GM08714 (cell line): ENCODE measurements around the gene PERP.

Experiments
- H3K4me3 ChIP-seq: fragments of 200-500 bp; sonication (Bioruptor generic); 2 replicates; pipeline ENCODE4 v1.5.1; 2014; ENCODE audit warnings: mild to moderate bottlenecking, low read length, inconsistent platforms
- ZNF274 ChIP-seq: IDR thresholded peaks from 2 replicates; pipeline ENCODE4 v1.6.1; 2012; ENCODE audit warnings: mild to moderate bottlenecking, low read depth, low read length

The PERP gene

GRCh38 chr6:138110229-138110628 is 3.0 kb upstream of the PERP start:
- H3K4me3 ChIP-seq: no peak overlapping the region
- TF ChIP-seq ZNF274: no peak

DNA sequence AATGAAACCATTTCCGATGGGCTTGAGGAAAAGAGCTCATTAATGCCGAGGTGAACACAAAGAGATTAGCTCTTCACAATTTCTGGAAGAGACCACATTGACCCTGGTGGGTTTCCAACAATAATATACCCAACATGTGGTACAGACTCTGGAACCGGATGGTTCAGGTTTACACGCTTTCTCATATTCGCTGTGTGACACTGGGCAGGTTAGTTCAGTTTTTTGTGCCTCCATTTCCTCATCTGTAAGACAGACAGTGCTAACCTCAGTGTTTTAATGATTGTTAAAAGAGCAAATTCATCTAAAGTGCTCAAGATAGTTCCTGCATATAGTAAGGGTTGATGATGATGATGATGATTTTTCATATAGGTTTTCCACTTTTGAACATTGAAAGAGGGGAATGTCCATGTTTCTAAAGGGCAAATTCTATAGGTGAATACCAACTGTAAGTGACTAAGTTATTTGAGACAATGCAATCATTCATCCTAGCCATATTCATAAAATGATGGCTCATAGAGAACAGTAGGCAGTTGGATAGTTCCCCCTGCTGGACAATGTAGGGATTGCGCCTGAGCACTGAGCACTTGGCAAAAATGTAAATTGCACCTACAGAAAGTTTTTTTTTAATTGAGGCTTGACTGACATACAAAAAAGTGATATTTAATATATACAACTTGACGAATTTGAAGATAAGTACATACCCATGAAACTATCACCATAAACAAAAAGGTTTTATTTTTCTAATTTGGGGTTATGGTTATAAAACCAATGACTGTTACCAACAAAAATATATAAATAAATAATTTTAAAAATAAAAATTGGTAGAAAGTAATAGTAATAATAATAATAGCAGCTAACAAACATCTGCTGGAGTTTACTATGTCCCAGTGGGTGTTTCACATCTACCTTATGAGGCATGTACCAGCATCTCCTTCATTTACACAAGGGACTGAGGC is 2.1 kb upstream of the PERP start:
- H3K4me3 ChIP-seq: no peak overlapping the region
- no peak for TF ChIP-seq ZNF274

- H3K4me3 ChIP-seq: peak overlapping the region; percentile 49; the same call in 1 of the 2 replicates
- no peak for TF ChIP-seq ZNF274
These were observed 753 bp upstream of the PERP start for GRCh38 chr6:138107752-138108592.

DNA sequence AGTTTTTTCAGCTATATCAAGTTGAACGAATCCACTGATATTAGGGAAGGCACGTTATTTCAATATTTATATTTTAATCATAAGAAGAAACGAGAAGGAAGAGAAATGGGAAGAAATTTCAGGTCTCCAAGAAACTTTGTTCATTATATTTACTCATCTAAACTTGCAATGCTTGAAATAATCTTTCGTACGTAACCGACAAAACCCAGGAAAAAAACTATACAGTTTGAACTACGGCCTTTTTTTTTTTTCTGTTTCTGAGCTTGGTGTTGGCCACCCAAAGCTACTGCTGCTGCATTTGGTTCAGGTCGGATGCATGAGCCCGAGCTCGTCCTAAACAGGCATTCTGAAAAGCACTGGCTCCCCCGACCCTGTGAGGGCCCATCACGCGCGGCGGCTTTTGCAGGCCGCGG is 548 bp downstream of the PERP start:
- no peak for TF ChIP-seq ZNF274
- H3K4me3 ChIP-seq: peak overlapping the region; percentile 49

- TF ChIP-seq ZNF274: no peak
These were observed 1.1 kb downstream of the PERP start for GRCh38 chr6:138105880-138106664.

DNA sequence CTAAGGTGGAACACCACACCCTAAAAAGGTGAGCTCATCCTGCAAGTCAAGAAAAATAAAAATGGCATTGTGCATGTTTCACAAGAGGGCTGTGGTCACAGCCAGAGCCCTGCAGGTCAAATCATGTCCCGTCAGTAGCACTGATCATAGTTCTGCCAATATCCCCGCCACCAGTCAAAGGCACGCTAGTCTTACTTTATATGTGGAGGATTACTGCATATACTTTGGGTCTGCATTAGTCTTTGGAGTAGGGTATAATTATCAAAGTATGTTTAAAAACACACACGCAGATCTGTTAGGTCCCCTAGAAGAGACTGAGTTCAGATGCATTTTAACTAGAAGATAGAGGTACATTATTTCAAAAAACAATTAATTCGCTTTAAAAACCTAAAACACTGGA is 1.8 kb downstream of the PERP start:
- peak overlapping the region; percentile 49; the same call in 1 of the 2 replicates for H3K4me3 ChIP-seq
- TF ChIP-seq ZNF274: no peak

More at GRCh38 chr6:138105880-138106664, 1.1 kb downstream of the PERP start:
- H3K4me3 ChIP-seq: peak overlapping the region; percentile 49; the same call in 1 of the 2 replicates

- H3K4me3 ChIP-seq: no peak overlapping the region
- TF ChIP-seq ZNF274: no peak
These were observed 2.5 kb downstream of the PERP start for GRCh38 chr6:138104618-138105213.

- H3K4me3 ChIP-seq: no peak overlapping the region
- no peak for TF ChIP-seq ZNF274
These were observed 3.3 kb downstream of the PERP start for GRCh38 chr6:138103871-138104270.

DNA sequence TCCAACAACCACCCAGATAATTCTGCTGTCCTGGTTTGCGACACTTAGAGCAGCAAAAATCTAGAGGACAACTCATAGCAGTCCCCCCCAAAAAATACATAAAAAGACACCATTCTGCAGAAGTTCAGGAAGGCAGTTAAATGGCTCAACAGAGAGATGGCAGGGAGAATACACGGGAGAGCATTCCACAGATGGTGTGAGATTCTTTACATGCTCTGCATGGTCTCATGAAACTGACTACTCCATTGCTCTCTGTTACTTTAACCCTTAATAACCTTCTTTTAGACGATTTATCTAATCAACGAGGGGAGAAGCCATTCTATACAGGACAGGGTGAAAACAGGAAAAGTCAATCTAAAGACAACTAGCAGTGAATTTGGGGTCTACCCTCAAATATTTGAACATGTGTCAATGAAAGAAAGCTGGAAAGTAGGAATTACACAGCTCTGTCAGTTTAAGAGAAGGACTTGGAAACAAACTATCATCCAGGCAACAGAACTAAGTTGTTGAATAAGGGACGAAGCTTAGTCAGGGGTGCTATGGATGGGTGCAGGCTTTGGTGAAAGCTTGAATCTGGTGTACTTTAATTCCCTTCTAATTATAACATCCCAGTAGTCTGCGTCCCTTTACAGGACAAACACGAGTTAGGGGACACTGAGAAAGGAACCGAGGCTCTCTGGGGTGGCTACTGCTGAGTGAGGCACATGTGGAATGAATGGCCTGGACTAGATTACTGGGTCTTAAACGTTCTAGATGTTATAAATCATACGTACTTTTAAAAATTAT is 5.1 kb downstream of the PERP start:
- TF ChIP-seq ZNF274: no peak
- no peak overlapping the region for H3K4me3 ChIP-seq

DNA sequence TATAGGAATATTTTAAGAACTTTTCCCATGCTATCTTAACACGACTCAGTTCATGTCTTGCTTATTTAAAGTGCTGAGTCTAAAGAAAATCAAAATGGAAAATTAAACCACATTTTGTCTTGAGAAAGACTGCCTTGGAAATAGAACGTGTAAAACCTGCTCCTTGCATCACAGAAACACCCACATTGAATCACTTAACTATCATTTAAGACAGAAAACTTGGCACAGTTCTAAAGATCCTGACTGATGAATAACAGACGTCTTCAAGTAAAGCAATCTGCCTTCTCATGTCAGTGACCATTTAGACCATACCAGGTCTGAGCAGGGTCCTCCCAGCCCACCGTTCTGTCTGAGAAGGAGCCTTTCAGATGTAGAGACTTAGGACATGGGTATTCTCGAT is 7.4 kb downstream of the PERP start:
- TF ChIP-seq ZNF274: no peak
- no peak overlapping the region for H3K4me3 ChIP-seq

DNA sequence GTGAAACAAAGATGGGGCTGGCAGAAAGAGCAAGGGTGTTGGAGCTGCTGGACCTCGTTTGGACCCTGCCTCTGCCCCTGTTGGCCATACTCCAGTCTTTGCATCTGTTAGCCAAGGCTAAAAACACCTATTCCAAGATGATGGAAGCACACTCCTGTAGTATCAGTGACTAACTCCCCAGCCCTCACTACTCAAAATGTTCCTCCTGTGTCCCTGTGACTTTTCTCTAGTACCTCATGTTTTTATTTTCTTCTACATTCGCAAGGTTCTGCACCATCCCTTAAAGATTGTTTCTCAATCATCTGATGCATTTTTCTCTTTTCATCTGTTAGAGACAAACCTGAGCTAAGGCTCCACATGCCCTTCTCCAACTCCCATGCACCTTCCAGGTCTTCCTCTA is 8.9 kb downstream of the PERP start:
- H3K4me3 ChIP-seq: no peak overlapping the region
- TF ChIP-seq ZNF274: no peak

- H3K4me3 ChIP-seq: no peak overlapping the region
- TF ChIP-seq ZNF274: no peak
These were observed 13.0 kb downstream of the PERP start for GRCh38 chr6:138094260-138094659.

DNA sequence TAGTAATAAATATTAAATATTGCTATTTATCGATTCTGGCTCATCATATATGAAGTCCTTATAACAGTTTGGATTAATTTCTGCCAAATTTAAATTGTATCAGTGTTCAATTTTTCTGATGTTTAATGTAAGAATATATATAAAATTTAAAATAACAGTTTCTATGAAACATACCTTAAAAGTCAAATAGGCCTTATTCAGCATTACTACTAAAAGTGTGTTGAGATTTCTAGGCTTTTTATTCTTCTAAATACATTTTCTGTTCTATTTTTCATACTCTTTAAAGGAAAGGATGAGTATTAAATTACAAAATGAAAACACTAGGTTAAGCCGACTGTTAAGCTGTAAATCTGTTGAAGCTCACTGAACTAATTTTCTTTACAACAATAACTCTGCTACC is 13.6 kb downstream of the PERP start:
- no peak overlapping the region for H3K4me3 ChIP-seq
- TF ChIP-seq ZNF274: no peak

DNA sequence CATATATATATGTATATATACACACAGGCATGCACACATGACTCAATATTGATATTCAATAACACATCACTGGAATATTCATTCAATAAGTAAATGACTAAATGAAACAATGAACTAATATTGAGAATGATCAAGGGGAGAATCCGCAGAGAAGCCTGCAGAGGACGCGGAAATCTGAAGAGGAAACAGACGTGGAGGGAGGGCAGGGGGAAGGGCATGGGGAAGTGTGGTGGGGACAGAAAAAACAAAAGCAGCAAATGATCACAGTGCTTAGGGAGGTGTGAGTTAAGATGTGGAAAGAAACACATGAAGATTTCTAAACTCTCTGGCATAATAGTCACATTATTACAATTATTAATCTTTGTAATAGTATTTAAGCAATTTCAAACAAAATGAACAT is 14.5 kb downstream of the PERP start:
- no peak overlapping the region for H3K4me3 ChIP-seq
- no peak for TF ChIP-seq ZNF274
